GM18520 (cell line): ENCODE data around the gene GLMN.
"Not testable (repeated sequence)": the region's sequence is repeated elsewhere in the genome, so short reads cannot be mapped to it uniquely, and the experiment has no call there.

Experiments
- ATAC-seq: cut with Tn5 transposase; IDR thresholded peaks from one replicate; pipeline ENCODE4 v1.9.1; 2021; ENCODE audit not compliant: unreplicated experiment

The GLMN gene

DNA sequence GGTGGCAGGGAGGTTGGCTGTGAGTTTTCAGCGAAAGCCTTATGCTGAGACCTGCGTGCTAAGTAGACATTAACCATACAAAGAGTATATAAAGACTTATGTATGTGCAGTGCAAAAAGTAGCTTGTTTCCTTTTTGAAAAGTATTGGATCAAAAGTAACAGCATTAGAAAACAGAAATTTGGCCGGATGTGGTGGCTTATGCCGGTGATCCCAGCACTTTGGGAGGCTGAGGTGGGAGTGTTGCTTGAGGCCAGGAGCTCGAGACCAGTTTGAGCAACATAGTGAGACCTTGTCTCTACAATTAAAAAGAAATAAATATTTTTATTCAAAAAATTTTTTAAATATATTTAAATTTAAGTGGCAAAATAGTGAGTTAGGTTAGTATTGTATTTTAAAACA is 2.2 kb upstream of the GLMN start:
- ATAC-seq = no peak

DNA sequence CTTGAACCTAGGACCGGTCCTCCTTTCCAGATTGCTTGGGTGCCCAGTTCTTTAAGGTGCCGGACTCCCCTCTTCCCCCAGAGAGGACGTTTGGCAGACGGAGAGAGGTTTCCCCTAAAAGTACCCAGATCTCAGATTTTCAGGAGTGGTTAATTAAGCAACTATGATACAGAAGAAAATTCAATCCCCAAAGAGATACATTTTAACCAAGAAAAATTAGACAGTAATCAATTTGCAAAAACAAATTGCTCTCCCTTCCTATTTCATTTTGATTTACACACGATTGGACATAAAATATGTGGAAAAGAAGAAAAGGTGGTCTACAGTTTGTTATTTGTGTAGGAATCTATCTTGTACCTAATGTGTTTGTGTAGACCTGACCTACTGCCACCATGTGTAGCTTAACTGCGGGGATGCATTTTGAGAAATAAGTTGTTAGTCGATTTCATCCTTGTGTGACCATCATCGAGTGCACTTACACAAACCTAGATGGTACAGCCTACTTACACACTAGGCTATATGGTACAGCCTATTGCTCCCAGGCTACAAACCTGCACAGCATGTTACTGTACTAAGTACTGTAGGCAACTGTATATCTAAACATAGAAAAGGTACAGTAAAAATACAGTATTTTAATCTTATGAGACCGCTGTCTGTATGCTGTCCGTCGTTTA is 827 bp upstream of the GLMN start:
- no peak for ATAC-seq

- no peak for ATAC-seq
Observed at GRCh38 chr1:92298213-92298572, 594 bp downstream of the GLMN start.

- no peak for ATAC-seq
Observed at GRCh38 chr1:92291372-92291999, 7.3 kb downstream of the GLMN start.

DNA sequence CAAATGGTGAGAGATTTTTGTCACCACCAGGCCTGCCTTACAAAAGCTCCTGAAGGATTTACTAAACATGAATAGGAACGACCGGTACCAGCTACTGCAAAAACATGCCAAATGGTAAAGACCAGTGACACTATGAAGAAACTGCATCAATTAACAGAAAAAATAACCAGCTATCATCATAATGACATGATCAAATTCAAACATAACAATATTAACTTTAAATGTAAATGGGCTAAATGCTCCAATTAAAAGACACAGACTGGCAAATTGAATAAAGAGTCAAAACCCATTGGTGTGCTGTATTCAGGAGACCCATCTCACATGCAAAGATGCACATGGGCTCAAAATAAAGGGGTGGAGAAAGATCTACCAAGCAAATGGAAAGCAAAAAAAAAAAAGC is 17.4 kb downstream of the GLMN start:
- not testable (repeated sequence) for ATAC-seq

DNA sequence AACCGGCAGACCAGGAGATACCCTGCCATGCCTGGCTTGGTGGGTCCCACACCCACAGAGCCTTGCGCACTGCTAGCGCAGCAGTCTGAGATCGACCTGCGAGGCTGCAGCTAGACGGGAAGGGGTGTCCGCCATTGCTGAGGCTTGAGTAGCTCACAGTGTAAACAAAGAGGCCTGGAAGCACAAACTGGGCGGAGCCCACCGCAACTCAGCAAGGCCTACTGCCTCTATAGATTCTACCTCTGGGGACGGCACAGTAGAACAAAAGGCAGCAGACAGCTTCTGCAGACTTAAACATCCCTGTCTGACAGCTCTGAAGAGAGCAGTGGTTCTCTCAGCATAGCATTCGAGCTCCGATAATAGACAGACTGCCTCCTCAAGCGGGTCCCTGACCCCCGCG is 19.0 kb downstream of the GLMN start:
- ATAC-seq = not testable (repeated sequence)

- ATAC-seq = no peak
Observed at GRCh38 chr1:92277105-92277723, 21.6 kb downstream of the GLMN start.

DNA sequence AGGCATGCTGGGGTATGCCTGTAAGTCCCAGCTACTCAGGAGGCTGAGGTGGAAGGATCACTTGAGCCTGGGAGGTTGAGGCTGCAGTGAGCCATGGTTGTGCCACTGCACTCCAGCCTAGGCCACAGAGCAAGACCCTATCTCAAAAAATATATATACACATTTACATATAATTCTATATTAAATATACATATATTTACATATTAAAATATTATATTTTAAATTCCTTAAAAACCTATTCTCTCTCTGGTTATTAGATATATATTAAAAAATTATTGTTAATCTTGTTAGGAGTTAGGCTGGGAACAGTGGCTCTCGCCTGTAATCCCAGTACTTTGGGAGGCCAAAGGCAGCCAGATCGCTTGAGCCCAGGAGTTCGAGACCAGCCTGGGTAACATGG is 22.7 kb downstream of the GLMN start:
- no peak for ATAC-seq

DNA sequence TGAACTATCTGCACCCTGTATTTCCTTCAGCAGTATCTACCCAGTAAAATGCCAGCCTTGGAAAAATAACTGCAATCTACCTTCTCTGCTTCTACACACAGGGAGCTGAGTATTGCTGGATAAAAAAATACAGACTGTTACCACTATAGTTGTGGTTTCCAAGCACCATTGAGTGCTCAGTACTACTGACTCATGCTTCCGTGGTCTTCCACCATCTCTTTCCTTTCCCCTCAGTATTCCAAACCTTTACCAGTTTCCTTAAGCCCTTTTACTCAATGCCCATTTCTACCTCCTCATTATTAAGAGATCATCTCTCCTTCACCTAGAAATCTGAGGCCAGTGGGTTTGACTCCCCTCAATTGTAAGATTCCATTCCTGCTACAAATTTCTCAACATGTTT is 23.8 kb downstream of the GLMN start:
- ATAC-seq = no peak

- ATAC-seq = no peak
Observed at GRCh38 chr1:92273039-92273438, 25.7 kb downstream of the GLMN start.

GRCh38 chr1:92262516-92262915 is 36.3 kb downstream of the GLMN start:
- ATAC-seq = no peak

- ATAC-seq = no peak
Observed at GRCh38 chr1:92259350-92259749, 39.4 kb downstream of the GLMN start.

GRCh38 chr1:92254714-92255113 is 44.1 kb downstream of the GLMN start:
- not testable (repeated sequence) for ATAC-seq

- ATAC-seq = no peak
Observed at GRCh38 chr1:92244376-92244775, 54.4 kb downstream of the GLMN start.

GRCh38 chr1:92240034-92240433 is 58.8 kb downstream of the GLMN start:
- ATAC-seq = no peak

- no peak for ATAC-seq
Observed at GRCh38 chr1:92230736-92231135, 68.1 kb downstream of the GLMN start.

DNA sequence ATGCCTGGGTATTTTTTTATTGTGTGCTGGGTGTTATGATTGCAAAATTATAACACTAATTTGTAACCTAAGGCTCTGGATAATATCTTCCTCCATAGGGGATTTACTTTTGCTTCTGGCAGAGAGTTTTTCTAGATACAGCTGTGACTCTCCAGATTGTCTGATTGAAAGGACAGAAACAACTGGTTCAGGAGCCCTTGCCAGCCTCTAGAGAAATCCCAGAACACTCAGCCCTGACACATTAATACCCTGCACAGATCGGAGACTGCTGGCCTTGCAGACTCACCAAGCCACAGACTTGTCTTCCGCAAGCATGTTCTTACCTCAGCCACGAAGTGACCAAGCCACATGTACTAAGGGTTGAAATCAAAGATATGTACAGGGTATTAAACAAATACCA is 70.4 kb downstream of the GLMN start:
- no peak for ATAC-seq

DNA sequence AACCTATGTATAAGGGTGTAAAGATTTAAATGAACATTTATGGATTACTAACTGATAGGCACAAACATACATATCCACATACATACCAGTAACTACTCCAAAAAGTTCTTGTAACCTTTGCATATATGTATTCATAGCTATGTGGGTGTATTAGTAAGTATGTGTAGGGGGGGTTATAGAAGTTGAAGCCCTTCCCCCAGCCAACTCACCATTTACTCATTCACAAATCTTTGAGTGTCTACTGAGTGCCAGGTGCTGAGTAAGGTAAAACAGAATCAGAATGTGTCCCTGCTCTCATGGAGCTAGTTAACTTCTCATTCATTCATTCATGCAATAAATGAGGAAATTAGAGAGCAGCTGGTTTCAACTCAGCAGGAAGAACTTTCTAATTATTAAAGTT is 79.8 kb downstream of the GLMN start:
- no peak for ATAC-seq

- ATAC-seq = no peak
Observed at GRCh38 chr1:92218559-92218958, 80.2 kb downstream of the GLMN start.

- ATAC-seq = no peak
Observed at GRCh38 chr1:92217721-92218120, 81.1 kb downstream of the GLMN start, which contains the start of gene C1orf146. TSS of gene C1orf146 (plus strand) at chr1:92217915. CDS start at chr1:92231421, 13,506 bp downstream.

- ATAC-seq = no peak
Observed at GRCh38 chr1:92211166-92211565, 87.6 kb downstream of the GLMN start.

DNA sequence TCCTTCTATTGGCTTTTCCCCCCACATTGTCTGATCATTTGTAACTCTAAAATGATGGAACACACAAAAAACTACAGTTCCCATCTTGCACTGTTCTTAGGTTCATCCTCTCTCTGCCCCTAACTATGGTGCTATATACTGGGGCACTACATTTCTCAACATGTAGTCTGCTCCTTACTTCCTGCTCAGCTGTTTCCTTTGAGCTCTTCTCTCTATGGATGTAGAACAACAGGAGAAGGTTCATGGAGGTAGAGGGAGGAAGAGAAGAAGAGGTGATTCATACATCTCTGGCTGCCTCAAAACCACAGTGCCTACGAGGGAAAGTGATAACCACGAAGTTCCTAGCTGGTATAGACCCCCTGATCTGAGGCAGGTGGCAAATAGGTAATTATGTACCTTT is 88.1 kb downstream of the GLMN start:
- ATAC-seq = no peak
